Posterior cingulate gyrus (tissue), 11 donors: ENCODE results near the gene TMEM238.
"Not testable (repeated sequence)": the region's sequence is repeated elsewhere in the genome, so short reads cannot be mapped to it uniquely, and the experiment has no call there.

Experiments used
- DNase-seq, 10 donors: peaks; one replicate each; pipeline versions ENCODE4 v3.0.0 to v3.0.0-alpha.2; 2020 to 2021; ENCODE audit warnings: mixed read lengths in 3 of 10
- intact Hi-C: fragments of 100-400 bp; cut with DNase I; formaldehyde crosslinking; loops from one replicate; pipeline ENCODE4 v1.15.1; 2023

TMEM238 gene

GRCh38 chr19:55405638-55406037, 21.5 kb upstream of the TMEM238 start:
- peak in 1 of 10 donors; percentile 68 for DNase-seq
- intact Hi-C loops: no loop called here

- DNase-seq: no peak
- intact Hi-C loops: no loop called here
Measured at GRCh38 chr19:55402509-55402908, 18.4 kb upstream of the TMEM238 start.

- peak in 1 of 10 donors; percentile 23 for DNase-seq
- intact Hi-C loops: not testable (repeated sequence)
Measured at GRCh38 chr19:55401390-55401789, 17.3 kb upstream of the TMEM238 start.

- intact Hi-C loops: no loop called here
- DNase-seq: peak in 1 of 10 donors; percentile 6
Measured at GRCh38 chr19:55400281-55401087, 16.4 kb upstream of the TMEM238 start.

GRCh38 chr19:55398200-55398925, 14.3 kb upstream of the TMEM238 start:
- DNase-seq: no peak
- intact Hi-C loops: no loop called here

GRCh38 chr19:55392820-55393761, 9.0 kb upstream of the TMEM238 start:
- DNase-seq: no peak
- intact Hi-C loops: no loop called here

GRCh38 chr19:55391702-55392615, 7.9 kb upstream of the TMEM238 start:
- intact Hi-C loops: no loop called here
- DNase-seq: no peak

- no peak for DNase-seq
- intact Hi-C loops: no loop called here
Measured at GRCh38 chr19:55391191-55391670, 7.1 kb upstream of the TMEM238 start.

GRCh38 chr19:55390461-55390880, 6.4 kb upstream of the TMEM238 start:
- DNase-seq: no peak
- intact Hi-C loops: no loop called here

GRCh38 chr19:55389386-55390317, 5.6 kb upstream of the TMEM238 start:
- intact Hi-C loops: loop anchor here (5.0 kb wide), 1 partner anchor 73 kb away; the partner anchor contains the start of genes C19orf85 and ISOC2

GRCh38 chr19:55387736-55388497, 3.8 kb upstream of the TMEM238 start:
- intact Hi-C loops: loop anchor here (5.0 kb wide), 1 partner anchor 74 kb away; the partner anchor contains the start of genes C19orf85 and ISOC2
- DNase-seq: no peak

More at GRCh38 chr19:55389386-55390317, 5.6 kb upstream of the TMEM238 start:
- no peak for DNase-seq

GRCh38 chr19:55386493-55386971, 2.4 kb upstream of the TMEM238 start:
- intact Hi-C loops: loop anchor here (5.0 kb wide), 1 partner anchor 76 kb away; the partner anchor contains the start of genes C19orf85 and ISOC2
- DNase-seq: peak in 1 of 10 donors; percentile 78

- intact Hi-C loops: loop anchor here (1.0 to 5.0 kb wide), 2 partner anchors 22 to 76 kb away; partner anchors contain the start of genes C19orf85 and ISOC2
- peak; percentile 98 to 100 (median 99) for DNase-seq
Measured at GRCh38 chr19:55385724-55386492, 1.8 kb upstream of the TMEM238 start, which contains the start of gene RPL28. RPL28 (plus strand) TSS chr19:55385932; CDS start chr19:55386358, 426 bp downstream.

- intact Hi-C loops: loop anchor here (1.0 to 5.0 kb wide), 4 partner anchors 23 to 83 kb away; partner anchors contain the start of genes C19orf85, ISOC2 and KMT5C
- DNase-seq: peak; percentile 73 to 98 (median 90)
Measured at GRCh38 chr19:55384920-55385723, 1.0 kb upstream of the TMEM238 start.
